HG02885 (cell line): ENCODE results near the gene WBP2.
A peak's percentile ranks its signal among the peaks of the same experiment; 100 is the strongest.
"Not testable (repeated sequence)": the region's sequence is repeated elsewhere in the genome, so short reads cannot be mapped to it uniquely, and the experiment has no call there.

ENCODE experiments used
- ATAC-seq: cut with Tn5 transposase; IDR thresholded peaks from one replicate; pipeline ENCODE4 v1.9.1; 2021; ENCODE audit warnings: mild to moderate bottlenecking; ENCODE audit not compliant: unreplicated experiment, poor library complexity

WBP2 gene

GRCh38 chr17:75891022-75891604 is 36.0 kb upstream of the WBP2 start:
- no peak for ATAC-seq

GRCh38 chr17:75889454-75889853 is 34.3 kb upstream of the WBP2 start:
- ATAC-seq, result no peak

GRCh38 chr17:75888484-75888883 is 33.3 kb upstream of the WBP2 start:
- no peak for ATAC-seq

GRCh38 chr17:75885860-75886259 is 30.7 kb upstream of the WBP2 start:
- ATAC-seq, result not testable (repeated sequence)

- no peak for ATAC-seq
Observed at GRCh38 chr17:75885431-75885830, 30.3 kb upstream of the WBP2 start.

- ATAC-seq, result no peak
Observed at GRCh38 chr17:75881678-75882454, 26.7 kb upstream of the WBP2 start.

- ATAC-seq, result no peak
Observed at GRCh38 chr17:75880266-75880665, 25.1 kb upstream of the WBP2 start.

- ATAC-seq, result no peak
Observed at GRCh38 chr17:75878174-75878998, 23.3 kb upstream of the WBP2 start, which contains the start of gene TRIM47. TSS of gene TRIM47 (minus strand) at chr17:75878581. CDS start at chr17:75878548, 33 bp downstream.

- peak; percentile 49 for ATAC-seq
Observed at GRCh38 chr17:75877752-75878173, 22.6 kb upstream of the WBP2 start.

- no peak for ATAC-seq
Observed at GRCh38 chr17:75876938-75877751, 22.0 kb upstream of the WBP2 start.

GRCh38 chr17:75876190-75876937 is 21.2 kb upstream of the WBP2 start:
- no peak for ATAC-seq

- no peak for ATAC-seq
Observed at GRCh38 chr17:75875940-75876189, 20.7 kb upstream of the WBP2 start.

GRCh38 chr17:75875182-75875939 is 20.2 kb upstream of the WBP2 start:
- no peak for ATAC-seq

GRCh38 chr17:75874323-75875181 is 19.4 kb upstream of the WBP2 start:
- ATAC-seq, result no peak

GRCh38 chr17:75873587-75874322 is 18.6 kb upstream of the WBP2 start:
- no peak for ATAC-seq

GRCh38 chr17:75872434-75873351 is 17.6 kb upstream of the WBP2 start:
- ATAC-seq, result no peak
